Stomach (tissue), 4 donors: Measurements from ENCODE around the gene IPO9.

Experiments used
- CTCF ChIP-seq, 7 experiments: fragments of 450-650 bp in 4 of 7; fragments of 200-600 bp in 3 of 7; sonication (generic) in 3 of 7; IDR thresholded peaks; one replicate each; pipeline ENCODE4 v1.5.1; 2016 to 2019; ENCODE audit warnings: antibody characterized with exemption in 7 of 7, control low read depth in 2 of 7, mild to moderate bottlenecking in 1 of 7
- POLR2A ChIP-seq, 4 donors: fragments of 450-650 bp; IDR thresholded peaks; one replicate each; pipeline ENCODE4 v1.6.1; 2016; ENCODE audit warnings: antibody characterized with exemption in 4 of 4, control low read depth in 2 of 4, mild to moderate bottlenecking in 1 of 4, moderate library complexity in 1 of 4

- TF ChIP-seq CTCF (IDR thresholded peaks at IDR 0.05) (no peak), POLR2A (IDR thresholded peaks at IDR 0.05) (no peak)
These were observed 88.5 kb downstream of the IPO9 start for GRCh38 chr1:201917362-201918033.
